H1 (cell line): ENCODE results near the gene SRMS. TPM values are rescaled to one million over a fixed set of nuclear protein-coding genes. Genes with fewer than 3 reads are reported as not detected.

ENCODE experiments used
- CTCF ChIA-PET: fragments of 300-600 bp; sonication (Branson Sonifier 250); formaldehyde crosslinking; loops from one replicate; lab custom pipeline; 2021; ENCODE audit not compliant: partially characterized antibody; lab: Charles Lee
- POLR2A ChIA-PET: fragments of 300-600 bp; sonication (Branson Sonifier 250); formaldehyde crosslinking; loops from one replicate; lab custom pipeline; 2021; ENCODE audit warnings: inconsistent platforms; ENCODE audit not compliant: partially characterized antibody; lab: Charles Lee
- DNase-seq, 2 experiments: peaks; one replicate each; pipeline versions ENCODE4 v3.0.0 to v3.0.0-alpha.2; 2010 to 2022; ENCODE audit warnings: low spot score in 2 of 2, low read depth in 1 of 2, mixed read lengths in 1 of 2
- FAIRE-seq: peaks from 2 replicates; lab custom pipeline; 2011; peaks lifted over from hg19 to GRCh38; lab: Jason Lieb, UNC
- H2AFZ ChIP-seq: 2 replicates; pipeline ENCODE4 v1.8.1; 2012; ENCODE audit warnings: low read length, inconsistent platforms
- H2AK5ac ChIP-seq: 2 replicates; pipeline ENCODE4 v1.6.1; 2013; ENCODE audit warnings: low read depth, low read length
- H2BK120ac ChIP-seq: replicated peaks from 2 replicates; pipeline ENCODE3; 2013; ENCODE audit warnings: low read depth, low read length, inconsistent platforms
- H2BK12ac ChIP-seq: 2 replicates; pipeline ENCODE4 v1.6.1; 2013; ENCODE audit warnings: low read depth, low read length
- H2BK15ac ChIP-seq: 2 replicates; pipeline ENCODE4 v1.6.1; 2013; ENCODE audit warnings: low read length
- H2BK20ac ChIP-seq: 2 replicates; pipeline ENCODE4 v1.6.1; 2013; ENCODE audit warnings: low read length
- H2BK5ac ChIP-seq: 2 replicates; pipeline ENCODE4 v1.6.1; 2013; ENCODE audit warnings: low read depth, low read length
- H3K14ac ChIP-seq: 2 replicates; pipeline ENCODE4 v1.6.1; 2013; ENCODE audit warnings: inconsistent platforms; ENCODE audit not compliant: insufficient read length
- H3K18ac ChIP-seq: 2 replicates; pipeline ENCODE4 v1.6.1; 2013; ENCODE audit warnings: low read length; ENCODE audit errors: extremely low read depth
- H3K23ac ChIP-seq: 2 replicates; pipeline ENCODE4 v1.6.1; 2013; ENCODE audit warnings: inconsistent platforms; ENCODE audit not compliant: insufficient read length
- H3K23me2 ChIP-seq: 2 replicates; pipeline ENCODE4 v1.6.1; 2013; ENCODE audit warnings: low read depth, low read length
- H3K27ac ChIP-seq: 2 replicates; pipeline ENCODE4 v1.6.1; 2011; ENCODE audit warnings: low read depth, low read length, inconsistent platforms
- H3K27me3 ChIP-seq, 4 experiments: replicated peaks in 1 of 4; 1 replicate in 1 of 4; 2 replicates in 3 of 4; pipeline versions ENCODE4 v1.6.1 to v1.8.1; 2011 to 2013; ENCODE audit warnings: low read length in 3 of 4, mild to moderate bottlenecking in 3 of 4, inconsistent platforms in 2 of 4, mixed read lengths in 2 of 4, moderate library complexity in 1 of 4; ENCODE audit not compliant: control insufficient read depth in 3 of 4, insufficient read depth in 3 of 4; ENCODE audit errors: extremely low read depth in 1 of 4
- H3K36me3 ChIP-seq, 4 experiments: 2 replicates each; pipeline versions ENCODE4 v1.6.1 to v1.8.1; 2011 to 2013; ENCODE audit warnings: mild to moderate bottlenecking in 4 of 4, low read length in 3 of 4, moderate library complexity in 2 of 4, control low read depth in 1 of 4, inconsistent platforms in 1 of 4; ENCODE audit not compliant: insufficient read depth in 4 of 4, control insufficient read depth in 2 of 4
- H3K4ac ChIP-seq: replicated peaks from 2 replicates; pipeline ENCODE3; 2013; ENCODE audit warnings: low read length, low read depth, mixed read lengths, inconsistent platforms; ENCODE audit not compliant: insufficient read length
- H3K4me1 ChIP-seq, 4 experiments: replicated peaks in 1 of 4; 1 replicate in 1 of 4; 2 replicates in 3 of 4; pipeline versions ENCODE4 v1.6.1 to v1.8.1; 2011 to 2013; ENCODE audit warnings: low read length in 3 of 4, inconsistent platforms in 2 of 4, mixed read lengths in 1 of 4; ENCODE audit not compliant: insufficient read depth in 4 of 4, control insufficient read depth in 3 of 4
- H3K4me2 ChIP-seq, 2 experiments: 2 replicates each; pipeline versions ENCODE4 v1.6.1 to v1.8.1; 2011 to 2013; ENCODE audit warnings: low read depth in 2 of 2, low read length in 2 of 2, control low read depth in 1 of 2, inconsistent platforms in 1 of 2, mild to moderate bottlenecking in 1 of 2; ENCODE audit not compliant: insufficient read depth in 1 of 2
- H3K4me3 ChIP-seq, 4 experiments: fragments of 200-600, 300-600 bp in 1 of 4; sonication (generic), shearing (Covaris generic), sonication (Bioruptor Twin) in 1 of 4; 2 replicates each; pipeline versions ENCODE4 v1.5.1 to v1.8.1; 2011 to 2016; ENCODE audit warnings: low read length in 4 of 4, low read depth in 3 of 4, control low read depth in 2 of 4, inconsistent platforms in 2 of 4, mild to moderate bottlenecking in 2 of 4, mixed read lengths in 1 of 4, moderate library complexity in 1 of 4; ENCODE audit not compliant: insufficient read depth in 2 of 4; ENCODE audit errors: extremely low read depth in 1 of 4
- H3K56ac ChIP-seq: replicated peaks from 2 replicates; pipeline ENCODE3; 2013; ENCODE audit warnings: low read depth, mild to moderate bottlenecking, mixed read lengths, low read length, inconsistent platforms; ENCODE audit not compliant: insufficient read length
- H3K79me1 ChIP-seq: 2 replicates; pipeline ENCODE4 v1.6.1; 2013; ENCODE audit warnings: low read depth, low read length, control low read depth
- H3K79me2 ChIP-seq, 2 experiments: 2 replicates each; pipeline versions ENCODE4 v1.6.1 to v1.8.1; 2012 to 2013; ENCODE audit warnings: low read length in 2 of 2, mild to moderate bottlenecking in 2 of 2, inconsistent platforms in 1 of 2; ENCODE audit not compliant: insufficient read depth in 2 of 2, control insufficient read depth in 1 of 2
- H3K9ac ChIP-seq, 4 experiments: replicated peaks in 1 of 4; 1 replicate in 1 of 4; 2 replicates in 3 of 4; pipeline versions ENCODE4 v1.6.1 to v1.8.1; 2011 to 2013; ENCODE audit warnings: low read depth in 3 of 4, low read length in 3 of 4, control low read depth in 2 of 4, mild to moderate bottlenecking in 2 of 4, moderate library complexity in 2 of 4, inconsistent platforms in 1 of 4; ENCODE audit errors: extremely low read depth in 1 of 4
- H3K9me3 ChIP-seq, 2 experiments: 2 replicates each; pipeline versions ENCODE4 v1.6.1 to v1.8.1; 2012 to 2013; ENCODE audit warnings: mild to moderate bottlenecking in 2 of 2, moderate library complexity in 2 of 2, control low read depth in 1 of 2, inconsistent platforms in 1 of 2, low read depth in 1 of 2, low read length in 1 of 2, mixed read lengths in 1 of 2; ENCODE audit not compliant: insufficient read depth in 2 of 2
- H4K20me1 ChIP-seq, 2 experiments: replicated peaks in 1 of 2; 2 replicates each; pipeline versions ENCODE3 to v1.8.1; 2011 to 2013; ENCODE audit warnings: inconsistent platforms in 2 of 2, low read length in 2 of 2, mild to moderate bottlenecking in 1 of 2; ENCODE audit not compliant: insufficient read depth in 2 of 2, control insufficient read depth in 1 of 2
- H4K5ac ChIP-seq: 2 replicates; pipeline ENCODE4 v1.6.1; 2013; ENCODE audit warnings: low read length, low read depth, mixed read lengths, inconsistent platforms; ENCODE audit not compliant: insufficient read length
- H4K8ac ChIP-seq: 2 replicates; pipeline ENCODE4 v1.8.0; 2013; ENCODE audit warnings: mild to moderate bottlenecking, moderate library complexity, low read length, inconsistent platforms; ENCODE audit not compliant: insufficient read depth; ENCODE audit errors: extremely low read depth
- H4K91ac ChIP-seq: replicated peaks from 2 replicates; pipeline ENCODE3; 2013; ENCODE audit warnings: low read length, mixed read lengths, inconsistent platforms; ENCODE audit not compliant: insufficient read length
- JUND ChIP-seq: IDR thresholded peaks from 2 replicates; pipeline ENCODE4 v1.6.1; 2011; ENCODE audit warnings: mild to moderate bottlenecking, improper control_type of control experiment, low read length
- KDM5A ChIP-seq: fragments of 200-600 bp; IDR thresholded peaks from 2 replicates; pipeline ENCODE4 v1.7.1; 2012; ENCODE audit warnings: mild to moderate bottlenecking, low read length, inconsistent platforms, mixed read lengths
- NANOG ChIP-seq: IDR thresholded peaks from 2 replicates; pipeline ENCODE4 v1.6.1; 2011; ENCODE audit warnings: low read length, low read depth, mild to moderate bottlenecking, inconsistent platforms; ENCODE audit not compliant: insufficient read depth, poor library complexity, severe bottlenecking
- RFX5 ChIP-seq: IDR thresholded peaks from 2 replicates; pipeline ENCODE4 v1.6.1; 2011; ENCODE audit warnings: low read depth, low read length, improper control_type of control experiment, borderline replicate concordance
- RXRA ChIP-seq: IDR thresholded peaks from 2 replicates; pipeline ENCODE4 v1.6.1; 2011; ENCODE audit warnings: low read depth, mild to moderate bottlenecking, low read length, moderate library complexity; ENCODE audit not compliant: insufficient read depth
- SAP30 ChIP-seq: fragments of 300-600 bp; sonication (generic); IDR thresholded peaks from 2 replicates; pipeline ENCODE4 v1.7.1; 2012; ENCODE audit warnings: low read length, moderate library complexity, mild to moderate bottlenecking, inconsistent platforms; ENCODE audit not compliant: insufficient read depth, insufficient replicate concordance
- SRF ChIP-seq: IDR thresholded peaks from 2 replicates; pipeline ENCODE4 v1.6.1; 2011; ENCODE audit warnings: mild to moderate bottlenecking, low read depth, low read length, moderate library complexity
- SUZ12 ChIP-seq: fragments of 200-600 bp; sonication (generic); IDR thresholded peaks from 2 replicates; pipeline ENCODE4 v1.6.1; 2012; ENCODE audit warnings: mild to moderate bottlenecking, inconsistent platforms, low read length, moderate library complexity, mixed read lengths
- TAF1 ChIP-seq: IDR thresholded peaks from 2 replicates; pipeline ENCODE4 v1.6.1; 2011; ENCODE audit warnings: mild to moderate bottlenecking, low read depth, low read length
- WGBS, 2 experiments: shearing (Covaris generic) in 1 of 2; methylation state at CpG; one replicate each; pipeline versions ENCODE4 v1.1.6 to v1.1.7; 2013 to 2015; ENCODE audit warnings: low lambda C conversion rate in 2 of 2, mixed read lengths in 2 of 2, inconsistent platforms in 1 of 2, low coverage in 1 of 2, missing lambda C conversion rate in 1 of 2; ENCODE audit not compliant: insufficient replicate concordance in 2 of 2, insufficient coverage in 1 of 2, insufficient read length in 1 of 2; ENCODE audit errors: extremely low coverage in 1 of 2, missing lambda C conversion rate in 1 of 2; 5-methylcytosine and 5-hydroxymethylcytosine counted together
- polyA plus RNA-seq, 7 experiments: library from polyadenylated mRNA; depleted of rRNA in 3 of 7; stranded (reverse) in 5 of 7; unstranded in 2 of 7; fragments of >200 nt in 5 of 7; fragments of 200-250 nt in 2 of 7; gene quantifications; 1 replicate in 5 of 7; 2 replicates in 1 of 7; 4 replicates in 1 of 7; pipeline versions ENCODE4 v1.2.1 to v1.2.3, GENCODE V29; 2011 to 2013; ENCODE audit warnings: missing spikeins in 2 of 7, mixed read lengths in 2 of 7
- total RNA-seq: library from RNA; stranded (reverse); fragmentation: NEBNext Ultra II Directional; extraction: Animal tissue kit (Norgen Biotek cat#: 25700); gene quantifications from 2 replicates; pipeline ENCODE4 v1.2.1, GENCODE V29; 2021
- TF ChIP-seq, protein P1 (sequence below): IDR thresholded peaks from 2 replicates; pipeline ENCODE4 v1.6.1; 2012; ENCODE audit warnings: inconsistent platforms

Gene SRMS
- total and polyA plus RNA-seq, 2 of the 8 experiments (the other 6 are each of a cell fraction or from before 2014, with no cell fraction given) = 0.39 to 0.76 TPM

GRCh38 chr20:63594043-63594561 lies 46.6 kb upstream of the SRMS start:
- no peaks in the 10 kb centered on the region for H3K79me2 ChIP-seq
- no peak overlapping the region for H4K91ac ChIP-seq
- no peaks in the 10 kb centered on the region for H3K9me3 ChIP-seq
- H3K36me3 ChIP-seq = peaks cover 0 to 18% (median 14%) of the 10 kb centered on the region in 4 experiments; a peak in 7 of 8 replicates
- no peak overlapping the region for H2BK12ac ChIP-seq
- FAIRE-seq (no peak), DNase-seq (no peak)
- TF ChIP-seq RFX5 = no peak
- TF ChIP-seq JUND = no peak
- no peak for TF ChIP-seq KDM5A
- no peak for TF ChIP-seq SRF
- TF ChIP-seq NANOG = no peak
- TF ChIP-seq RXRA = no peak
- TF ChIP-seq TAF1 = no peak
- TF ChIP-seq SAP30 = no peak
- TF ChIP-seq, protein P1, sequence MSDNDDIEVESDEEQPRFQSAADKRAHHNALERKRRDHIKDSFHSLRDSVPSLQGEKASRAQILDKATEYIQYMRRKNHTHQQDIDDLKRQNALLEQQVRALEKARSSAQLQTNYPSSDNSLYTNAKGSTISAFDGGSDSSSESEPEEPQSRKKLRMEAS = no peak
- TF ChIP-seq SUZ12 = no peak
- ChIA-PET CTCF (interaction anchor here (1.4 kb wide), 1 partner anchor 13 kb away, joined by 4 read pairs; no protein-coding TSS in a partner anchor), POLR2A (interaction anchor here (1.2 to 1.6 kb wide), 2 partner anchors 11 to 111 kb away, joined by 3 read pairs; no protein-coding TSS in a partner anchor)
- no peak overlapping the region for H3K4ac ChIP-seq
- no peak overlapping the region for H3K4me2 ChIP-seq
- H2AK5ac ChIP-seq = no peak overlapping the region
- no peak overlapping the region for H2BK5ac ChIP-seq
- H4K20me1 ChIP-seq = peaks cover 0 to 13% of the 10 kb centered on the region in 2 experiments
- no peak overlapping the region for H2AFZ ChIP-seq
- no peaks in the 10 kb centered on the region for H3K27me3 ChIP-seq
- WGBS, 2 experiments = 90% methylated on average over 10 of the region's 10 CpGs; no CpG with 5 or more reads in 1 of the 2 experiments
- H4K8ac ChIP-seq = peak overlapping the region; percentile 51; the same call in 1 of the 2 replicates
- H3K4me1 ChIP-seq = no peaks in the 10 kb centered on the region
- no peak overlapping the region for H4K5ac ChIP-seq
- H2BK20ac ChIP-seq = no peak overlapping the region
- no peak overlapping the region for H3K4me3 ChIP-seq
- no peak overlapping the region for H2BK15ac ChIP-seq
- H3K18ac ChIP-seq = no peak overlapping the region
- no peak overlapping the region for H3K56ac ChIP-seq
- no peak overlapping the region for H3K9ac ChIP-seq
- no peak overlapping the region for H2BK120ac ChIP-seq
- H3K23me2 ChIP-seq = no peaks in the 10 kb centered on the region
- no peak overlapping the region for H3K27ac ChIP-seq
- no peaks in the 10 kb centered on the region for H3K79me1 ChIP-seq
- H3K14ac ChIP-seq = no peak overlapping the region
- H3K23ac ChIP-seq = no peak overlapping the region
